GM19239 (cell line): ENCODE measurements around the gene TAGLN2.

Experiments used
- DNase-seq: peaks from one replicate; pipeline ENCODE4 v3.0.0; 2011; ENCODE audit warnings: low spot score; ENCODE audit not compliant: insufficient read length
- FAIRE-seq: peaks from 2 replicates; lab custom pipeline; 2011; peaks lifted over from hg19 to GRCh38; lab: Jason Lieb, UNC

TAGLN2 gene

DNA sequence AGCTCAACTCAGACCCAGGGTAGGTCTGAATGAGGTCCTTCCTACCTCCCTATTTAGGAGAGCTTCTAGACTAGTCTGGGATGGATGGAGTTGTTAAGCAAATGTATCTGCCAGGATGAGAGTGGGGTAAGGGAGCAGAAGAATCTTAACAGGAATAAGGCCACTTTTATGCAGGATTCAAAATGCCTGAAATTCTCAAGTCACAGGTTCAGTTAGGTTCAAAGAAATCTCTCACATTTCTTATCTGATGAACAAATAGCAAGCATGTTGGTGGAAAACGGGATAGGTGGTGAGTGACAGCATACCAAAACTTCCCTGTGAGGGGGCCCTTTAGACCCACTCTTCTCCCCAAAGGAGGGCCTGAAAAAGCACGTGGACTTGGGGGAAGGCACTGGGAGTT, 25.7 kb upstream of the TAGLN2 start:
- no peak for FAIRE-seq
- DNase-seq = no peak

DNA sequence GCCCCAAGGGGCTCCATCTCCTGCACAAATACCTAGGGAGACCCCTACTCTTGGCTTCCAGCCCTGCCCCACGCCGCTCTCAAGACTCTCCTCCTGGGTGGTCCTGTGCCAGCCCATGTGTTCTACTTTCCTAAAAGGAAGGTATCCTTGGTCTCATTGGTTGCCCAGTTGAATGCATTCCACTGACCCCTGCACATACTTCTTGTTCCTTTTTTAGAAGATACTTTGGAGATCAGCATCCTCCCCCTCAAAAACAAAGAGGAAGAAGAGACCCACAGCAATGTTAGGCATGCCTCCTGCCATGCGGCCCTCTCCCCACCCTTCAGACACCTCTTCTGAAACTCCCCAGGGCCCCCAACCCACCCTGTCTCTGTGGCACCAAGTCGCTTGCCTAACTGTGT, 24.7 kb upstream of the TAGLN2 start:
- FAIRE-seq (no peak), DNase-seq (no peak)

DNA sequence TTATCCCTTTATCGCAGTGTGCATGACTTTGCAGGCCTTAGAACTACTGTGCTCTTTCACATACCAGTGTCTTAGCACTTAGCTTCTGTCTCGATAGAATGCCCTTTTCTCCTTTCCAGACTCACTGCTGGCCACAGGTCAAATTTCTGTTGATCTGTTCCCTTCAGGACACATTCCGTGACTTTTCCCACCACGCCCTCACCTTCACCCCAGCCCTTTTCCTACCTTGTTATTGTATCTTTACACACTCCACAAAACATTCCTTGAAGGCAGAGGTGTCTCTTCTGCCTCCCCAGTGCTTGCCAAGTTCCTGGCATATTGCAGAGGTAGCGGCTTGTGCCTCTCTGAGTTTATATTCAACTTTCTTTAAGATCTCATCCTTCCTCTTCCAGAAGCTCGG, 23.8 kb upstream of the TAGLN2 start:
- no peak for DNase-seq
- FAIRE-seq = no peak

DNA sequence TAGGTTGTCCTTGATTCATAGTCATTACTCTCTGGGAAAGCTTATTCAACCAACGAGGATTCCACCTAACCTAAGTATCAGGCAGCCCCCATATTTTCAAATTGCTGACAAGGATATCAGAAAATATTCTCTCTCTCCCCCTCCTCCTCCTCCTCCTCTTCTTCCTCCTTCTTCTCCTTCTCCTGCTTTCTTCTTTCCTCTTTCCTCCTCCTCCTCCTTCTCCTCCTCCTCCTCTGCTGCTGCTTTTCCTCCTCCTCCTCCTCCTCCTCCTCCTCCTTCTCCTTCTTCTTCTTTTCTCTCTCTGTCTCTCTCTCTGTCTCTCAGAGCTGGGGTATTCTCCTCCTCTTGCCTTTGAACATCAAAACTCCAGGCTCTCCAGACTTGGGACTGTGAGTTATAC, 22.6 kb upstream of the TAGLN2 start:
- no peak for DNase-seq
- no peak for FAIRE-seq

DNA sequence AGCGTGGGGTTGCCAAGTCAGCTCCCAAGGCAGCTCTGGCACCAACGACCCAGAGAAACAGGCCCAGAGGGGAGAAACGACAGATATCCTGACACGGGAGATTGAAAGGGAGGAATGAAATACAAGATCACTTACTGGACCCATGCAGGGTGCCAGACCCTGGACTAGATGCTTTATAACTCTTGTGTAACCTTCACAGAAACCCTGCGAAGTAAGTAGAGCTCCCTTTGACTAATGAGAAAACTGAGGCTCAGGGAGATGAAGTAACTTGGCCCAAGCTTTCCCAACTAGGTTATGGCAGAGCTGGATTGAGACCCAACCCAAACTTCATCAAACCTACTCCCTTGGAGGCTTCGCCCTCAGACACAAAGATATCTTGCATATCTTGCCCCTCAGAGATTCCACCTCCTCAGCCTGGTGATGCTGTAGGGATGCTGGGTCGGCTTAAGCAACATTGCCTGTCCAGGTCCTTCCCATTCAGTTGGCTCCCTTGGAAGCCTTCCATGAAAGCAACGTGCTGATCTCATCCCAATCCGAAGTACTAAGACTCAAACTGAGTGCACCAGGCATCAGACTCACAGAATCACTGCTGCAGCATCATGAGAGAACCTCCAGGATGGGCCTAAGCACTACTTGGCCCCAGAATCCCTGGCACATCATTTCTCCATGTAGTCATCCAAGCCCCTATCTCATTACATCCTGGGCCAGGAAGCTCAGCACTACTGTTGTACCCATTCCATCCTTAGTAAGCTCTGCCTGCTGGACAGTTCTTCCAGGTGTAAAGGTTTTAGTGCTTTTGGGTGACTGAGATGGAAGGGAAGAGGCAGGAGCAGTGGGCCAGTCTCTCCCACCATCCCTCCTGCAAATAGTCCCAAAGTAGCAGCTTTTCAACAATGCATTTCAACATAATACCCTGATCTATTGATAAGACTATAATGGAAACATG, 21.2 kb upstream of the TAGLN2 start:
- FAIRE-seq (no peak), DNase-seq (no peak)

DNA sequence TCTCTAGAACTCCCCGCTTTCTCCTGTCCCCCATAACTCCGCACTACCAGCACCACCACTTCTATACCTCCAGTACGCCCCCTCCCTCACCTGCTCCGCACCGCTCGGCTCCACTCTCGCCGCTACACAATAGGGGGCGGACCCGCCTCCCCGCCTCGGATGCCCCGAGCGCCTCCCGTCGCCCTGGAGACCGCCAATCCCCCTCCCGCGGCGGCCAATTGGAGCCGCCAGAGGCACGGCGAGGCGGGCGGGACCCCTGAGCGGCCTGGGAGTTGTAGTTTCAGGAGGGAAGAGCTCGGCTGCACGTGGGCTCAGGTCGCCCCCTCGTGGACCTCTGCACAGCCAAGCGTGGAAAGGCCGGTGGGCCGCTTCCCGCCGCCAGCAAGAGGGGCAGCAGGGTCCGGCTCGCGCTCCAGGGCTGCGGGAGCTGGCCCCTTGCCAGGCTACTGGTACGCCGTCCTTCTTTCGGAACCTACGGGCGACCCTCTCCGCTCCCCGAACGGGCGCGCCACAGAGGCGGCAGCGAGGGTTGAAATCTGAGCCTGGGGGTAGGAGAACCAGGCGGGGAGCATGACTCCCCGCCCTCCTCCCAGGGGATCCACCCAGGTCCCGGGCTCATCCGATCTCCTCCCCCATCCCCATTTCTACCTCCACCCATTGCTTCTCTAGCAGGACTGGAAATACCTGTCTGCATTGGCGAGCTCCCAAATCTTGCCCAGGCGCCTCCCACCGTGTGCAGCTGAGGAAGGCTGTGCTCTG, 20.4 kb upstream of the TAGLN2 start, which contains the start of gene IGSF9:
Gene IGSF9 (minus strand): TSS at position 131 of the 759 bp plus-strand sequence. CDS start 2,159 bp downstream, outside the sequence.
- no peak for FAIRE-seq

DNA sequence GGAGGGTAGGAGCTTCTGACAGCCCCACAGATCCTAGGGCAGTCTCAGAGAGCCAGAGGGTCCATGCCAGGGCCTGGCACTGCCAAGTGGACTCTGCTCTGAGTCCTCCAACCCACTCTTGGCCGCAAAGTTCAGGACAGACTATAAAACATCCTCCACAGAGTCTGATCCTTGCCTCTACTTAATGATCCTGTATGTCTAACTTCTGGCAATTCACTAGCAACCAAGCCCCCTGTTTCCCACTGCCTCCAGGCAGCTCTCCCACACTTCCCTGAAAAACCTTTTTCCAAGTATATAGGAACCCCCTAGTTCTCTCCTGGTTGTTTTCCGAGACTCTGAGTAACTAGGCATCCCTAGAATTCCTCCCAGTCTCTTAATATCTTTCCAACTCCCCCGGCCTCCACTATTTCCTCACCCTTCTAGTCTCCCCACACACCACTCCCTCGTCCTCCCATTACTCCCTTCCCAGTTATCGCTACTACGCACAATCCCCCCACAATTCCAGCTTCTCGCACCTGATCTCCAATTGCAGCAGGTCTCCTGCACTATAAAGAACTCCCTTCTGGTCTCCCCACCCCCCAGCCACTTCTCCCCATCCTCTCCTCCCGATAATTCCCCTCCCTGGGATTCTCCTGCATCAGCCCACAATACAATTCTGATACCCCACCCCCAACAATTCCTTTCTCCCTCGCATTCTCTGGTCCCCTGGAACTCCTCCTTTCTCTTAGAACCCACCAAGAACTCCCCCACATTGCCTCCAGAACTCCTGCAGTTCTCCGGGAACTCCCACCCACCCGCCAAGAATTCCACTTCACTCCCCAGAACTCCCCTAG, 19.5 kb upstream of the TAGLN2 start:
- FAIRE-seq (no peak), DNase-seq (no peak)

More for the DNA sequence above, 20.4 kb upstream of the TAGLN2 start, which contains the start of gene IGSF9:
- no peak for DNase-seq

DNA sequence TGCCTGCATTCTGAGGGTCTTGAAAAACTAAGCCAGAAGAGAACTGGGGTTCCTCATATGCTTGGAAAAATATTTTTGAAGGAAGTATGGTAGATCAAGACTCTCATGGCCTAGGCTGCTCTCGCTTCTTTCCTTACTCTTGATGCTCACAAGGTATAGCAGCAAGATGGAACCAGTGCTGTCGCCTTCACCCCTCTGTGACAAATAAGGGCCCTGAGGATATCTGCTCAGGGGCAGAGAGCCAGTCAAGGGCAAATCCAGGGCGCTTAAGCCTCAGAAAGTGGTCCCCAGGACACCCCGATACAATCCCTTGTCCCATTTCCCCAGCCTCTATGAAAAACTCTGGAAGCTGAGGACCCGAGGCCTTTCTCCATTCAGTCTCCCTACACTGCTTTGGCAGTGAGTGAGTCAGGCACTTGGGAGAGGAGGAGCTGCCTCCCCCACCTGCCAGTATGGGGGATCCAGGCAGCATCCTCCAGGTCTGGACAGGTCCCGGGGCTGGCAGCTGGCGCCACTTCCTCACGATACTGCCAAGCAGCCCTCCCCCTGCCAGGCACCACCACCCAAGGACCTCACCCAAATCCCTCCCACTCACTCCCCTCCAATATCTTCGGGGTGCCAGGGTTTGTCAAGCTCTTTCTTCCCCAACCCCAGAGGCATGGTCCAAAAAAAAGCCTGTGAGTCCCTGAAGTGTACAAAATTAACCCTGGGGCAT, 18.8 kb upstream of the TAGLN2 start:
- DNase-seq = no peak
- FAIRE-seq = no peak

DNA sequence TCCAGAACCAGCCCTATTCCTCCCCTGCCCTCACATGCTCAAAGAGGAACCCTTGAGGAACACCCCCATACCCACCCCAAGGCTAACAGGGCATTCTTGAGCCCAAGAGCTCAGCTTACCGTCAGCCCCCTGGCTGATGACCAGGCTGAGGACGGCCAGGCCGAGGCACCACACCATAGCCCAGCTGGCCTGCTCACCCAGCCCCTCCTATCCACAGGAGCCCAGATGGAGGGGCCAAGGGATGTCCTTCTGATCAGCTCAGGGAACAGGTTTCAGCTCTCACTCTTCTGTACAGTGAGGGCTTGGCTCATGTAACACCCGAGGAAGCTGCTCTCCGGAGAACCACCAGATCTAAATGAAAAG, 18.0 kb upstream of the TAGLN2 start:
- FAIRE-seq (no peak), DNase-seq (no peak)

DNA sequence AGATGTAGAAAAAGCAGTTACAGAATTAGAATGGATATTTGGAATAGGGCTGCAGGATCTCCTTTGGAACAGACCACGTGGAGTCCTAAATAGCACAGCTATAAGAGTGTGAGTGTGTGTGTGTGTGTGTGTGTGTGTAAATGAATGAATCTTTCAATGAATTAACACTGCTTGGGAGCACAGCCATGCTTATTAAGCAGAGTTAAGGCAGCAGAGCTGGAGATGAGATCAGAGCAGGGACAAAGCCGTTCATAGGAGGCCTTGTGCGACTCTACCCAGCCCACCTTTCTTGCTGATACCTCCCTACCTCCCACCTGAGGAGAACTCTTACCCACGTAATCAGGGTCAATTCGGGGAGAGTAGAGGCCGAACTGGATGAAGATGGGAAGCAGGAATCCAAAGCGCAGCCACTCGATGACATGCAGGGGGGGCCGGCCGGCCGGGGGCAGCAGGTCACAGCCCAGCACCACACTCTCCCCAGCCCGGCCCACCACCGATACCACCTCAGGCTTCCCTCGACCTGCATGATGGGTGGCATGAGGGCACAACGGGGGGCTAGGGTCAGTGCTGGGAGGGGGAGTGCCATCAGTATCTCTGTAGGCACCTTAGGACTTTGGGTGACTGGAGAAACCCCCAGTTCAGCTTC, 17.4 kb upstream of the TAGLN2 start:
- DNase-seq (no peak), FAIRE-seq (no peak)

DNA sequence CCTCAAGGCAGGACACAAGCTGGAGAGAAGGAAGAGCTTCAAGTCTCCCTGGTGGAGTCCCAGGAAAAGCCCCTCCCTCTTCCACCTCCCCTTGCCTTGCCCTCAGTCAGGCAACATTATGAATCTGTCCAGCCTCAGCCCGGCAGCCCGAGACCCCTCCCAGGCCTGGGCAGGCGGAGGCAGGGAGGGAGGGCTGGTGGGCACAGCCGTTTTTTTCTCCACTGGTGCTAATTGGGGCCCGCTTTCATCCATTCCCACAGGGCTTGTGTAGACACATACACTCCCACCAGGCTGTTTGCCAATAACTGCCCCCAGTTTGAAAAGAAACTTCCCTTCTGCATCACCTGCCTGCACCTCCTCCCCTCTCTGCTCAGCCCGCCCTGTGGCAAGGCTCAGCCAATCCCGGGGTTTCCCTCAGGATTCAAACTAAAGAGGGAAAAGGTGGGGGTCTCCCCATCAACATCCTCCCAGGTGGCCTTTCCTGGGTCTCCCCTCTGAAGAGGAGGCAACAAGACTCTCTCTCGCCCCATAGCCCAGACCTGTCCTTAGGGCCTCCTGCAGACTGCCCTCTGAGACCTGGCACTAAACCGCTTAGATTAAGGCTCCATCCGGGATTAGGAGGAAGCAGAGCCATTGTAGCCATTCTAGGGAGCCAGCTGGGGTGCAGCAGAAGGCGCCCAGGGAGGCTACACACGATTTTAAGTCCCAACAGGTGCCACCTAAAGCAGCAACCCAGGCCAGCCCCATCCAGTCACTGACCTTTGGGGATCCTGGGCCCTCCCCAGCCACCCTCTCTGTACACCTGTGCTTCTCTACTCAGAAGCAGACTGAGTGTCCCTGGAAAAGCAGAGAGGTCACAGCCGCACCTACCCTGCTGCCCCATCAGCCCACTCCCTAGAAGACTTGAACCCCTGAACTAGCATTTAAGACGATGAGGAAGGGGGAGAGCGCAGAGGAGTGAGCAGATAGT, 16.6 kb upstream of the TAGLN2 start:
- no peak for FAIRE-seq
- DNase-seq = no peak

DNA sequence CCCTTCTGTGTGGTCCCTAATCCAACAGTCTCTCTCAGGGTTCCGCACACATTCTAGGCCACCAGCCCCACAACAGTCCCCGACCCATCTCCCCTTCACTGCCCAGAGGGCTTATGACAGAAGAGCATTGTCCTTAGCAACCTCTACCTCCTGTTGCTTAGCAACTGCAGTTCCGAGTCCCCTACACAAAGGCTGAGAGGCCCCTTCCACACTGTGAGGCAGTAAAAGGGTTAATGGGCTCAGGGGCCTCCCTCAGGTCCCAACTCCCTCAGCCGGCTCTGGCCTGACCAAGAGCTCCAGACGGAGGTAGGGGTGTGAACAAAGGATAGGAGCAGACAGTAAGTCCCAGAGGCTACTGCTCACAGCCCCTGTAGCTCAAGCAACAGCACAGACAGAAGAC, 15.8 kb upstream of the TAGLN2 start:
- FAIRE-seq (no peak), DNase-seq (no peak)

DNA sequence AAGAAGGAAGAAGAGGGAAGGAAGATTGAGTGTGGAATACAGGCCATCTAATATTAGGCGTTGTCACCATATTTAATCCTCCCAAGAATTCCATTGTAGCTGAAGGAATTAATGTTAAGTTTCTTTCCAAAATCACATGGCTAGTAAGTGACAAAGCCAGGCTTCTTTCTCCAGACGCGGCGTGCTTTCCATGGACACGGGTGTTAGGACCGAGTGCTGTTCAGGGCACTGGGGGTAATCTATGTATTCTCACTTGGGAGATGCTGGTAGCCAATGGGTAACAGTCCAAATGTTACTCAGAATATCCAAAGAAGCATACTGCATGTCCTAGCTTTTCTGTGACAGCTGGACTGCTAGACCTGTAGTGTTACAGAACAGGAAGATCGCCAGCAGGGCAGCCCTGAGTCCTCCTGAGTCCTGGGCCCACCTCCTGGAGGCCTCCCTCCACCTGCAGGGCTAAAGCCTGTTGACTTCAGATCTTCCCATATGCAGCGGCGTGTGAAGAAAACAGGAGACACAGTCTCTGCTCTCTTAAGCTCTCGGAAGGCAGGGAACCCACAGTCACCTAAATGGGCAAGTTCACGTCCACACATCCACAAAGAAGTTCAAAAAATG, 14.8 kb upstream of the TAGLN2 start:
- DNase-seq (no peak), FAIRE-seq (no peak)

DNA sequence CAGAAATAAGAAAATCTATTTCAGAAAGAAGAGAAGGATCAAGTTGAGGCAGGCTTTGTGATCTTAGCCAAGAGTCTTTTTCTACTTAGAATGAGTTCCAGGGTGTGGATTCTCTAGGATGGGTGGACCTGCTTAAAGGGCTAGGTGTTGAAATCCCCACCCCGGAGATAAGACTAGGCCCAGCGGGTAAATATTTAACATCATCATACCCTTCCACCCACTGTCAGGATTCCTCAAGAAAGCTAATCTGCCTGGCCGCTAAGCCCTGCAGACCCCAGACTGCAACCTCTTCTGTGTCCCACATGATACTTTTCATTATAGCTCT, 14.3 kb upstream of the TAGLN2 start:
- DNase-seq (no peak), FAIRE-seq (no peak)

DNA sequence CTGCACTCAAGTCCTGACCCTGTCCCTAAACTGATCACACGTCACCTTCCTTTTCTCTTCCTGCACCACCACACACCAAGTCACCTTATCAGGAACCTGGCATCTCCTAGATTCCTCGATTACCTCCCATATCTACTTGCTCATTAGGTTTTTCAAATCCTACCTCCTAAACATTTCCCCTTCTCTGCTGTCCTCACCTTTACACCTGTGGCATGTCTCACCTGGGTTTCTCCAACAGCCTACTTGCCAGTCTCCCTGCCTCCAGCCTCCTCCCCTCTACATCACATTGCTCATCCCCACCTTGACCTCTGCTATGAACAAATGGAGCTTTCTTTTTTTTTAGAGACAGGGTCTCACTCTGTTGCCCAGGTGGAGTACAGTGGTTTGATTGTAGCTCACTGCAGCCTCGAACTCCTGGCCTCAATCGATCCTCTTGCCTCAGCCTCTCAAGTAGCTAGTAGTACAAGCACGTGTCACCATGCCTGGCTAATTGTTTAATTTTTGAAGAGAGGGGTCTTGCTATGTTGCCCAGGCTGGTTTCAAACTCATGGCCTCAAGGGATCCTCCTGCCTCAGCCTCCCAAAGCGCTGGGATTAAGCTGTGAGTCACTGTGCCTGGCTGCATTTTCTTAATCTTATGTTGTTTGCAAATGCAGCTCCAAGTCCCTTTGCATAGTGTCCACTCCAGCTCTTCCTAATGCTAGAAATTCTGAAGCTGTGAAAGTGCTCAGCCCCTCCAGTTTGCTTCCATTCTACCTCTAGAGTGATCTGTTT, 13.8 kb upstream of the TAGLN2 start:
- FAIRE-seq = no peak
- no peak for DNase-seq

DNA sequence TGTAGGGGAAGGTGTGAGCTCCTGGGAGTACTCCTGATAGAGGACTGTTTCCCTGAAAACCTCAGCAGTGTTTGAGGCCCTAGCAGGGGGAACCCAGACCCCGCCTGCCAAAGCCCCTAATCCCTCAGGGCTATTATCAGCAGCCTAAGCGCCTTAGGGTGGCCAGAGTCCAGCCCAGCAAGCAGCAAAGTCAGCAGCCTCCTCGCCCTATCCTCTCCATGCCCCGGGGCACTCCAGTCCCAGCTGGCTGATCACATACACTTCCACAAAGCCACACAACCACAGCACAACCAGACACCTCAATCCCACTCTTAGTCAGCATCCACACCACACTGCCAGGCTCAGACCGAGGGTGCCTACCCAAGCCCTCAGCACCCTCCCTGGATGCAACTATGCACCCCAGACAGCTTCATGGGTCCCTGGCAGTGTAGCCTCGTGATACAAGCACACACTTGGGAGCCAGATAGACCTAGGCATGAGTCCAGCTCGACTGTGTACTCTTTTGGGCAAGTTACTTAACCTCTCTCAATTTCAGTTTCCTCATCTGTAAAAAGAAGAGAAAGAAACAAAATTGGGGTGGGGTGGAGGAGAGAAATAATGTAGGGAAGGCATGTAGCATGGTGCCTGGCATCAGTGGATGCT, 13.0 kb upstream of the TAGLN2 start:
- DNase-seq = no peak
- no peak for FAIRE-seq
